ENCODE results near the gene JAGN1.
A peak's percentile ranks its signal among the peaks of the same experiment; 100 is the strongest.
"Not testable (repeated sequence)": the region's sequence is repeated elsewhere in the genome, so short reads cannot be mapped to it uniquely, and the experiment has no call there.

JAGN1 gene

GRCh38 chr3:9918261-9919038, 28.0 kb downstream of the JAGN1 start:
- no peak for DNase-seq

DNA sequence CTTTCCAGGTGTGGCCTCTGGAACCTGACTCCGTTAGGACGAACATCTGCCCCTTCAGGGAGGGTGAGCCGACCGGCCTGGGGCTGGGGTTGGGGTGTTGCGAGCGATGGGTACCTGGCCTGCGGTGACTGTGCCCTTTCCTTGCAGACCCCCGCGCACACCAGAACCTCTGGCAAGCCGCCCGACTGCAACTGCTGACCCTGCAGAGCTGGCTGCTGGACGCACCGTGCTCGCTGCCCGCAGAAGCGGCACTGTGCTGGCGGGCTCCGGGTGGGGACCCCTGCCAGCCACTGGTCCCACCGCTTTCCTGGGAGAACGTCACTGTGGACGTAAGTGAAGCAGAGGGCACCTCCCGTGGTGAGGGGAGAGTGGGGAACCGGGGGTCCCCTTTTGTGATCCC, 37.7 kb downstream of the JAGN1 start:
- DNase-seq = no peak

DNA sequence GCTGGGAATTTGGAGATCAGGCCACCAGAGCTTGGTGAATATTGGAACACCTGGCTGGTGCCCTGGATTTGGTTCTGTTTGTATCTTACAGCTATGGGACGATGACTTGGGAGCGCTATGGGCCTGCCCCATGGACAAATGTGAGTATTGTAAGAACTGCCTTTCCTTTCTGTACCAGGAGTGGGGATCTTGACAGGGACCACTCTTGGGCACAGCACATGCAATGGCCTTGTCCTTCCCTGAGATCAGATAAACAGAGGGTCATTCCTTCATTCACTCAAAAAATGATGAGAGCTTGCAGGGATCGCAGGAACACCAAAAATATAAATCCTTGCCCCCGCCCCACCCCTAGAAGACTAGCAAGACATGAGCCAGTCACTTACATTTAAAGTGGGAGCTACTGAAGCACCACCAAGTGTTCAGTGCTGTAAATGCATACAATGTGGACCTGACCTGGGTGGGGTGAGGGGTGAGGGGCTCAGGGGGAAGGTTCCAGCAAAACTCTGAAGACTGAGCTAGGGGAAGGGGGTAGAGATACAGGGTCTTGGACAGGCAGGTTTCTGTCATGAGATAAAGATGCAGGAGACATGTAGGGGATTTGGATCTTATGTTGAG, 40.5 kb downstream of the JAGN1 start:
- DNase-seq = no peak

- no peak for DNase-seq
Measured at GRCh38 chr3:9932535-9932842, 42.1 kb downstream of the JAGN1 start.

GRCh38 chr3:9932843-9933560, 42.6 kb downstream of the JAGN1 start:
- peak; percentile 90 for DNase-seq

DNA sequence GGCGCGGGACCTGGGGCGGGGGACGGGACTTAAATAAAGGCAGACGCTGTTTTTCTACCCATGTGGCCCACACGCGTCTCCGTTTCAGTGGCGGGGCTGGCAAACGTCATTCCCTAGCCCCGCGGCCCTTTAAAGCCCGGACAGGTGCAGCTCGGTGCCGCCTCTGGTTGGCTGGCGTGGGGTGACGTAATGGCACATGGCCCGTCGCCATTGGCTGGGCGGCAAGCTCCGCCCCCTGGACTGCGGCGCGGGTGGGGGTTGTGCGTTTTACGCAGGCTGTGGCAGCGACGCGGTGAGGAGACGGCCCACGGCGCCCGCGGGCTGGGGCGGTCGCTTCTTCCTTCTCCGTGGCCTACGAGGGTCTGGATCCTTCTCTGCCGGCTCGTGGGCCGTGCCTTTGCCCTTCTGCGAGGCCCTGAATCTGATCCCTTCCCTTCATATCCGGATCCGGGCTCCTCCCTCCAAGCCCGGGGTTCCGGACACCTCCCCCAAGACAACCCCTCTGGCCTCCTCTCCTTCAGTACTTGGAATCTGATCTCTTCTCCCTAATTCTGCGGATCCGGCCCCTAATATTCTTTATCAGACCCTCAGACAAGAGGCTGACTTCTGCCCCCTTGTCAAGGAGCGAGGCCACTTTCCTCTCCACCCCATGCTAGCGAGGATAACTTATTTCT, 43.3 kb downstream of the JAGN1 start, which contains the start of gene CRELD1:
Gene CRELD1, plus strand, starts transcription at position 274 of the 674 bp plus-strand sequence. CDS start 605 bp downstream, outside the sequence.
- peak; percentile 98 for DNase-seq

- DNase-seq = peak; percentile 50
Measured at GRCh38 chr3:9934235-9934621, 43.8 kb downstream of the JAGN1 start.

DNA sequence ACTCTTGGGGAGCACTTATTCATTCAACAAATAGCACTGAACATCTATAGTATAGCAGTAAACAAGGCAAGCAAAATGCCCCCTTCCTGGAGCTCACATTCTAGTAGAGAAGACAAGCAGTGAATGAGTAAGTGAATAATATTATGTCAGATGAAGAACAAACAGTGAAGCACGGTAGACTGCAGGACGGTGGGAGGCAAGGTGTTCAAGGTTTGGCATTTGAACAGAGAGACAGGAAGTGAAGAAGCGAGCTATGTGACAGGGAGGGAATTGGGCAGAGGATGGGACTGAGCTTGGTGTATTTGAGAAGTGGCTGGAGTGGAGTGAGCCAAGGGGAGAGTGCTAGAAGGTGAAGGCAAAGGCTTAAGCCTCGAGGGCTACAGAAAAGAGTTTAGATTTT, 44.6 kb downstream of the JAGN1 start:
- DNase-seq = no peak

- no peak for DNase-seq
Measured at GRCh38 chr3:9935966-9936510, 45.6 kb downstream of the JAGN1 start.

- DNase-seq = no peak
Measured at GRCh38 chr3:9937486-9938238, 47.3 kb downstream of the JAGN1 start.

DNA sequence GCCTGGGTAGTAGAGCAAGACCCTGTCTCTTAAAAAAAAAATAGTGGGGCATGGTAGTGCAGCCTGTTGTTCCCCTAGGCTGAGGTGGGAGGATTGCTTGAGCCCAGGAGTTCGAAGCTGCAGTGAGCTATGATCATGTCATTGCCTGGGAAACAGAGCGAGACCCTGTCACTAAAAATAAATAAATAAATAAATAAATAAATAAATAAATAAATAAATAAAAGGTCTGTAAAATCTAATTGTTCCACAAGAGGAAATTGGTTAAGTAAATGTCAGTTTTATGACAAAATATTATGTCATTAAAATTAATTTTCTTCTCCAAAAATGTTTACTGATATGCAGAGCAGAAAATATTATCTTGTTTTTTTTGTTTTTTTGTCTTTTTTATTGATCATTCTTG, 48.6 kb downstream of the JAGN1 start:
- DNase-seq = no peak

DNA sequence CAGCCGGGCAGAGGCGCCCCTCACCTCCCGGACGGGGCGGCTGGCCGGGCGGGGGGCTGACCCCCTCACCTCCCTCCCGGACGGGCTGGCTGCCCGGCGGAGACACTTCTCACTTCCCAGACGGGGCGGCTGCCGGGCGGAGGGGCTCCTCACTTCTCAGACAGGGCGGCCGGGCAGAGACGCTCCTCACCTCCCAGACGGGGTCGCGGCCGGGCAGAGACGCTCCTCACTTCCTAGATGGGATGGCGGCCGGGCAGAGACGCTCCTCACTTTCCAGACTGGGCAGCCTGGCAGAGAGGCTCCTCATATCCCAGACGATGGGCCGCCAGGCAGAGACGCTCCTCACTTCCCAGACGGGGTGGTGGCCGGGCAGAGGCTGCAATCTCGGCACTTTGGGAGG, 49.5 kb downstream of the JAGN1 start:
- DNase-seq = not testable (repeated sequence)

- no peak for DNase-seq
Measured at GRCh38 chr3:9940746-9941145, 50.3 kb downstream of the JAGN1 start.

DNA sequence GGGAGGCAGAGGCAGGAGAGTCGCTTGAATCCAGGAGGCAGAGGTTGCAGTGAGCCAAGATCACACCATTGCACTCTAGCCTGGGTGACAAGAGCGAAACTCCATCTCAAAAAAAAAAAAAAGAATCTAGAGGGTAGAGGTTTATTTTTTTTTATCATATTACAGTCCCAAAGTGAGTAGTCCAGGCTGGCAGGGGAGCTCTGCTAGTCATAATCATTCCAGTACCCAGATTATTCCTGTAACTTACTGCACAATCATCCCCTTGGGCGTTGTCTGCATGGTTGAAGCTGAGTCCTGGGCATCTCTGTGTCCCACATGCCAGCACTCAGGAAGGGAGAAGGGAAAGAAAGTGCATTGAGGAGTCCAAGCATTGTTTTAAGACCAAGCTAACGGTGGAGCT, 51.8 kb downstream of the JAGN1 start:
- no peak for DNase-seq

DNA sequence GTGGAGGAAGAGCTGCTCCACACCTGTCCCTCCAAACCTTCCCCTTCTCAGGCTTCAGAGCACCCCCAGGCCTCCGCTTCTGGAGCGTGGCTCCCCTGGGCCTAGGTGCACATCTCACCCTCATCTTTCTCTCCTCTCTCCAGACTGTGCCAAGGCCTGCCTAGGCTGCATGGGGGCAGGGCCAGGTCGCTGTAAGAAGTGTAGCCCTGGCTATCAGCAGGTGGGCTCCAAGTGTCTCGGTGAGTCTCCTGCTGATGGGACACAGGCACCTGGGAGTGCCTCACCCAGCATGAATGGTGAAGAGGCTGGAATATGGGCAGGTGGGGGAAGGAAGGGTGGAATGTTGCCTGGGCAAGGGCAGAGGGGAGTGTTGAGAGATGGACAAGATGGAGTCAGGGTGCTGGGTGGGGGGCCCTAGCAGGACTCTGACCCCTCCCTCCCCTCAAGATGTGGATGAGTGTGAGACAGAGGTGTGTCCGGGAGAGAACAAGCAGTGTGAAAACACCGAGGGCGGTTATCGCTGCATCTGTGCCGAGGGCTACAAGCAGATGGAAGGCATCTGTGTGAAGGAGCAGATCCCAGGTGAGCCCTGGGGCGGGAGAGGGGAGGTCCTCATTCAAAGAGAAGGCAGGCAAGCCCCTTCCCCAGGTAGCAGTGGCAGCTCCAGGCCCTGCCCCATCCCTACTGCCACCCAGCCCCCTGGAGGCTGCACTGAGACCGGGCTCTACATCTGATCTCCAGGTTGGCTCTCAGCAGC, 52.7 kb downstream of the JAGN1 start:
- DNase-seq = no peak
